Activated T-helper 17 cell treated with anti-CD3 and anti-CD28 coated beads, Interleukin-2, amount 50 U/mL, for 72 hours (primary cell): ENCODE measurements around the gene PCDHB3. TPM values are rescaled to one million over a fixed set of nuclear protein-coding genes. Genes with fewer than 3 reads are reported as not detected.
"Not testable (repeated sequence)": the region's sequence is repeated elsewhere in the genome, so short reads cannot be mapped to it uniquely, and the experiment has no call there.

Experiments
- ATAC-seq: fragments of 150-1000 bp; cut with Tn5 transposase; replicated peaks from 2 replicates; pipeline ENCODE4 v1.10.0; 2021; ENCODE audit warnings: mild to moderate bottlenecking, moderate library complexity
- H3K27ac Mint-ChIP-seq: one replicate; pipeline ENCODE4 v1.8.0; 2022; ENCODE audit warnings: mixed read lengths
- H3K27me3 Mint-ChIP-seq: one replicate; pipeline ENCODE4 v1.8.0; 2022; ENCODE audit warnings: mixed read lengths
- H3K36me3 Mint-ChIP-seq: one replicate; pipeline ENCODE4 v1.8.0; 2022; ENCODE audit warnings: low read depth, mild to moderate bottlenecking, mixed read lengths
- H3K4me1 Mint-ChIP-seq: one replicate; pipeline ENCODE4 v1.8.0; 2022; ENCODE audit warnings: mixed read lengths
- H3K4me3 Mint-ChIP-seq: one replicate; pipeline ENCODE4 v1.8.0; 2022; ENCODE audit warnings: mild to moderate bottlenecking, mixed read lengths
- H3K9me3 Mint-ChIP-seq: one replicate; pipeline ENCODE4 v1.8.0; 2022; ENCODE audit warnings: mixed read lengths
- total RNA-seq, 2 donors: library from RNA; stranded (reverse); gene quantifications; one replicate each; pipeline ENCODE4 v1.2.3, GENCODE V29; 2022

PCDHB3 gene
- total RNA-seq, 2 donors from 2014 or later = 0.08 TPM; not detected in 1

DNA sequence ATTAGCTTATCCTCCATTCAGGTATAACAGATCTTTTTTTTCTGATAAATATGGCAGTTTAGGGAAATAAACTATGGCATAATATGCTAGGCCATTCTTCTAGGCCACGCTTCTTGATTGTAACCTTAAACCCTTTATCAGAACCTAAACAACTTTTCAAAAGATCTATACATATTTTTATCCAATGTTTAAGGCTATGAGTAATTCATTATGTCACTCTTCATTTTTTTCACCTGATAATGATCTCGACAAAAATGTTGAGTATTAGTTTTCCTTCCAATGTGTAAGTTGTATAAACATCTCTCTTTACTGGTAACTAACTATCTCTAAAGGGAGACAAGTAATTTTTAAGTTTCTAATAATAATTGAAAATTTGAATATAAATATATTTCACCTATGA is 19.0 kb downstream of the PCDHB3 start:
- no peaks in the 10 kb centered on the region for H3K36me3 Mint-ChIP-seq
- no peaks in the 10 kb centered on the region for H3K4me1 Mint-ChIP-seq
- H3K9me3 Mint-ChIP-seq = peaks cover 15% of the 10 kb centered on the region
- peaks cover 10% of the 10 kb centered on the region for H3K27me3 Mint-ChIP-seq
- no peak overlapping the region for H3K4me3 Mint-ChIP-seq
- no peak overlapping the region for H3K27ac Mint-ChIP-seq
- ATAC-seq = no peak

DNA sequence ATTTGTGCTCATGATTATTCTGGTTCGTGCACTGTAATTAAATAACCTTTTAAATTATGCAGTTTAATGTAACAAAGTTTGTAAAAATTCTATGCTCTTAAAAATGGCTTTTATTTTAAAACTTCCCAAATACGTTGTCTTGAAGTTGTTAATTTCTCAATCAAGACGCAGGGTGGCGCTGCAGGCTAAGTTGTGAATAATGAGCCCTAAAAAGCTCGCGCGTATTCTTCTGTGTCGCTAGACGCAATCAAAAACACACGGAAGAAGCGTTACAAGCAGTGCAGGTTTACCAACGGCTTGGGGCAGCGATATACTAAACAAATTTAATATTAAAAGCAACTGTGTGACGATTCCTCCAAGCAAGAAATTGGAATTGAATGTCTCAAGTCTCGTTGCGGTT is 21.3 kb downstream of the PCDHB3 start, which contains the start of gene PCDHB4:
Gene PCDHB4 (plus strand): TSS at position 256 of the 400 bp plus-strand sequence. CDS start 181 bp downstream, outside the sequence.
- H3K27me3 Mint-ChIP-seq = peaks cover 8% of the 10 kb centered on the region
- H3K36me3 Mint-ChIP-seq = no peaks in the 10 kb centered on the region
- no peak for ATAC-seq
- no peaks in the 10 kb centered on the region for H3K4me1 Mint-ChIP-seq
- no peak within 1 kb of the TSS for H3K4me3 Mint-ChIP-seq
- peaks cover 4% of the 10 kb centered on the region for H3K9me3 Mint-ChIP-seq
- H3K27ac Mint-ChIP-seq = no peak within 1 kb of the TSS

DNA sequence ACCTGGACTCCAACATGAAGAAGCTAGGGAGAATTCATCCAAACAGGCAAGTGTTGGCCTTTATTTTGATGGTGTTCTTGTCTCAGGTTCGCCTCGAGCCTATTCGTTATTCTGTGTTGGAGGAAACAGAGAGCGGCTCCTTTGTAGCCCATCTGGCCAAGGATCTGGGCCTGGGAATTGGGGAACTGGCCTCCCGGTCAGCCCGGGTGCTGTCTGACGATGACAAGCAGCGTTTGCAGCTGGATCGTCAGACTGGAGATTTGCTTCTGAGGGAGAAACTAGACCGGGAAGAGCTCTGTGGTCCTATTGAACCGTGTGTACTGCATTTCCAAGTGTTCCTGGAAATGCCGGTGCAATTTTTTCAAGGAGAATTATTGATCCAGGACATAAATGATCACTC is 21.7 kb downstream of the PCDHB3 start:
- peaks cover 4% of the 10 kb centered on the region for H3K9me3 Mint-ChIP-seq
- no peak overlapping the region for H3K4me3 Mint-ChIP-seq
- H3K36me3 Mint-ChIP-seq = no peaks in the 10 kb centered on the region
- no peak for ATAC-seq
- no peak overlapping the region for H3K27ac Mint-ChIP-seq
- peaks cover 8% of the 10 kb centered on the region for H3K27me3 Mint-ChIP-seq
- no peaks in the 10 kb centered on the region for H3K4me1 Mint-ChIP-seq

DNA sequence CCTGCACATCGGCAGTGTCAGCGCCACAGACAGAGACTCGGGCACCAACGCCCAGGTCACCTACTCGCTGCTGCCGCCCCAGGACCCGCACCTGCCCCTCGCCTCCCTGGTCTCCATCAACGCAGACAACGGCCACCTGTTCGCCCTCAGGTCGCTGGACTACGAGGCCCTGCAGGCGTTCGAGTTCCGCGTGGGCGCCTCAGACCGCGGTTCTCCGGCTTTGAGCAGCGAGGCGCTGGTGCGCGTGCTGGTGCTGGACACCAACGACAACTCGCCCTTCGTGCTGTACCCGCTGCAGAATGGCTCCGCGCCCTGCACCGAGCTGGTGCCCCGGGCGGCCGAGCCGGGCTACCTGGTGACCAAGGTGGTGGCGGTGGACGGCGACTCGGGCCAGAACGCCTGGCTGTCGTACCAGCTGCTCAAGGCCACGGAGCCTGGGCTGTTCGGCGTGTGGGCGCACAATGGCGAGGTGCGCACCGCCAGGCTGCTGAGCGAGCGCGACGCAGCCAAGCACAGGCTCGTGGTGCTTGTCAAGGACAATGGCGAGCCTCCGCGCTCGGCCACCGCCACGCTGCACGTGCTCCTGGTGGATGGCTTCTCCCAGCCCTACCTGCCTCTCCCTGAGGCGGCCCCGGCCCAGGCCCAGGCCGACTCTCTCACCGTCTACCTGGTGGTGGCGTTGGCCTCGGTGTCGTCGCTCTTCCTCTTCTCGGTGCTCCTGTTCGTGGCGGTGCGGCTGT is 23.3 kb downstream of the PCDHB3 start:
- not testable (repeated sequence) for H3K9me3 Mint-ChIP-seq, ATAC-seq, H3K4me3 Mint-ChIP-seq, H3K4me1 Mint-ChIP-seq, H3K36me3 Mint-ChIP-seq, H3K27ac Mint-ChIP-seq
- peaks cover 13% of the 10 kb centered on the region for H3K27me3 Mint-ChIP-seq

DNA sequence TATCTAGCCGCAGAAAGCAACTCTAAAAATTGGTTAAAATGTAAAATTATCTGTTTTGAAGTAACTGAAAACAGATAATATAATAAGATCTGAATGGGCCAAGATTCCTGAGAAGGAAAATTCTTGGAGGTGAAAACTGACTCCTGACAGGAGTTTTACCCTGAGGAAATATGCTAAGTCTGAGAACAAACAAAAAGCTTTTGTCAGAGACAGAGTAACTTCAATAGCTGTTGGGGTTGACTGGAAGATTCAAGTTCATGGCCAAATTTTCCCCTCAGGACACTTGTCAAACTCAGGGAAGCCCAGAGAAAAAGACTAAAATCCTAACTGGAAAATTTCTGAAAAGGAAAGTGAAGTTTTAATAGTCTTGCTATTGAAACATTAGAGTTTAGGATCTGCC is 27.0 kb downstream of the PCDHB3 start:
- no peaks in the 10 kb centered on the region for H3K36me3 Mint-ChIP-seq
- no peak overlapping the region for H3K27ac Mint-ChIP-seq
- no peak for ATAC-seq
- no peaks in the 10 kb centered on the region for H3K4me1 Mint-ChIP-seq
- peaks cover 2% of the 10 kb centered on the region for H3K9me3 Mint-ChIP-seq
- H3K27me3 Mint-ChIP-seq = peaks cover 9% of the 10 kb centered on the region
- no peak overlapping the region for H3K4me3 Mint-ChIP-seq

DNA sequence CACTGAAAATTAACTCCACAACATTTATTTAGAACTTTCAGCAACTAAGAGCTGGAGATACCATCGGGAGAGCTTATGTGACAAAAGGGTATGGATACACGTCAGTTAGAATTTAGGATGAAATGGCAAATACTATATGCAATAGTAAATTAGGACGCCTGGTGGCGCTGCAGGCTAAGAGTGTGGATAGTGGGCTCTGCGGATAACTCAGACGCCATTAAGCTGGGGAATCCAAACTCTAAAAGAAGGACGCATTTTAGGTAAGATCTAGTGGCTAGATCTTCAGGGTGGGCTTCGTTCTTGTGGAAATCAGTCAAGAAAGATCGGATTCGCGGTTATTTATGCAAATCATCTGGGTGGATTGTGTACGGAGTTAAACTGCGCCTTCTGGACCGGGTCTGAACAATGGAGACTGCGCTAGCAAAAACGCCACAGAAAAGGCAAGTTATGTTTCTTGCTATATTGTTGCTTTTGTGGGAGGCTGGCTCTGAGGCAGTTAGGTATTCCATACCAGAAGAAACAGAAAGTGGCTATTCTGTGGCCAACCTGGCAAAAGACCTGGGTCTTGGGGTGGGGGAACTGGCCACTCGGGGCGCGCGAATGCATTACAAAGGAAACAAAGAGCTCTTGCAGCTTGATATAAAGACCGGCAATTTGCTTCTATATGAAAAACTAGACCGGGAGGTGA is 34.9 kb downstream of the PCDHB3 start, which contains the start of gene PCDHB5:
Gene PCDHB5 (plus strand): TSS at position 177 of the 688 bp plus-strand sequence. CDS start 229 bp downstream, at position 406.
- Mint-ChIP-seq H3K27me3 (peaks cover 5% of the 10 kb centered on the region), H3K36me3 (no peaks in the 10 kb centered on the region), H3K9me3 (peaks cover 19% of the 10 kb centered on the region), H3K4me3 (peak within 1 kb of the TSS; percentile 57), H3K4me1 (no peaks in the 10 kb centered on the region), H3K27ac (no peak within 1 kb of the TSS)
- ATAC-seq = no peak

DNA sequence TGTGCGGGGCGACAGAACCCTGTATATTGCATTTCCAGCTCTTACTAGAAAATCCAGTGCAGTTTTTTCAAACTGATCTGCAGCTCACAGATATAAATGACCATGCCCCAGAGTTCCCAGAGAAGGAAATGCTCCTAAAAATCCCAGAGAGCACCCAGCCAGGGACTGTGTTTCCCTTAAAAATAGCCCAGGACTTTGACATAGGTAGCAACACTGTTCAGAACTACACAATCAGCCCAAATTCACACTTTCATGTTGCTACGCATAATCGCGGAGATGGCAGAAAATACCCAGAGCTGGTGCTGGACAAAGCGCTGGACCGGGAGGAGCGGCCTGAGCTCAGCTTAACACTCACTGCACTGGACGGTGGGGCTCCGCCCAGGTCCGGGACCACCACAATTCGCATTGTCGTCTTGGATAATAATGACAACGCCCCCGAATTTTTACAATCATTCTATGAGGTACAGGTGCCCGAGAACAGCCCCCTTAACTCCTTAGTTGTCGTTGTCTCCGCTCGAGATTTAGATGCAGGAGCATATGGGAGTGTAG is 35.5 kb downstream of the PCDHB3 start:
- Mint-ChIP-seq H3K4me1 (no peaks in the 10 kb centered on the region), H3K27me3 (peaks cover 5% of the 10 kb centered on the region), H3K27ac (no peak overlapping the region), H3K9me3 (peaks cover 19% of the 10 kb centered on the region), H3K36me3 (no peaks in the 10 kb centered on the region), H3K4me3 (peak overlapping the region; percentile 57)
- ATAC-seq = no peak

DNA sequence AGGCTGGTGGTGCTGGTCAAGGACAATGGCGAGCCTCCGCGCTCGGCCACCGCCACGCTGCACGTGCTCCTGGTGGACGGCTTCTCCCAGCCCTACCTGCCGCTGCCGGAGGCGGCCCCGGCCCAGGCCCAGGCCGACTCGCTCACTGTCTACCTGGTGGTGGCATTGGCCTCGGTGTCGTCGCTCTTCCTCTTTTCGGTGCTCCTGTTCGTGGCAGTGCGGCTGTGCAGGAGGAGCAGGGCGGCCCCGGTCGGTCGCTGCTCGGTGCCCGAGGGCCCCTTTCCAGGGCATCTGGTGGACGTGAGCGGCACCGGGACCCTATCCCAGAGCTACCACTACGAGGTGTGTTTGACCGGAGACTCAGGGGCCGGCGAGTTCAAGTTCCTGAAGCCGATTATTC is 37.1 kb downstream of the PCDHB3 start:
- ATAC-seq, H3K4me1 Mint-ChIP-seq, H3K36me3 Mint-ChIP-seq, H3K4me3 Mint-ChIP-seq, H3K27me3 Mint-ChIP-seq, H3K27ac Mint-ChIP-seq: not testable (repeated sequence)
- H3K9me3 Mint-ChIP-seq = peaks cover 16% of the 10 kb centered on the region

DNA sequence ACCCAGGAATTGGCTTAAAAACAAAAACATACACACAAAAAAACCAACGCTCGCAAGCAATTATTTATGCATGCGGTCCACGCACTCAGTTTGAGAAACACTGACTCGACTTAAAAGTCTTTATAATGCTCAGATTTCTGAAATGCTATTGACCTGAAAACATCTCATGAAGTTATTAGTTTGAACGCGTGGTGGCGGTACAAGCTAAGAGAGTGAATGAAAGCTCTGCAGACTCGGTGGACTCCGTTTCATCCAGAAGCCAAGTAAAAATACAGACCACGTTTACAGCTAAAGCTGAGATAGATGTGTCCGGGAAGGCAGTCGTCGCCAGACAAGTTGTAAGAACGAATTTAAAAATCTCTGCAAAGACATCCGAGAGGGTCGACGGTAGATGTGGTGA is 49.5 kb downstream of the PCDHB3 start, which contains the start of gene PCDHB6:
Gene PCDHB6 (plus strand): TSS at position 246 of the 400 bp plus-strand sequence. CDS start 201 bp downstream, outside the sequence.
- H3K4me3 Mint-ChIP-seq = peak within 1 kb of the TSS; percentile 14
- peaks cover 30% of the 10 kb centered on the region for H3K27me3 Mint-ChIP-seq
- H3K36me3 Mint-ChIP-seq = no peaks in the 10 kb centered on the region
- ATAC-seq = no peak
- H3K27ac Mint-ChIP-seq = no peak within 1 kb of the TSS
- H3K9me3 Mint-ChIP-seq = peaks cover 9% of the 10 kb centered on the region
- no peaks in the 10 kb centered on the region for H3K4me1 Mint-ChIP-seq

DNA sequence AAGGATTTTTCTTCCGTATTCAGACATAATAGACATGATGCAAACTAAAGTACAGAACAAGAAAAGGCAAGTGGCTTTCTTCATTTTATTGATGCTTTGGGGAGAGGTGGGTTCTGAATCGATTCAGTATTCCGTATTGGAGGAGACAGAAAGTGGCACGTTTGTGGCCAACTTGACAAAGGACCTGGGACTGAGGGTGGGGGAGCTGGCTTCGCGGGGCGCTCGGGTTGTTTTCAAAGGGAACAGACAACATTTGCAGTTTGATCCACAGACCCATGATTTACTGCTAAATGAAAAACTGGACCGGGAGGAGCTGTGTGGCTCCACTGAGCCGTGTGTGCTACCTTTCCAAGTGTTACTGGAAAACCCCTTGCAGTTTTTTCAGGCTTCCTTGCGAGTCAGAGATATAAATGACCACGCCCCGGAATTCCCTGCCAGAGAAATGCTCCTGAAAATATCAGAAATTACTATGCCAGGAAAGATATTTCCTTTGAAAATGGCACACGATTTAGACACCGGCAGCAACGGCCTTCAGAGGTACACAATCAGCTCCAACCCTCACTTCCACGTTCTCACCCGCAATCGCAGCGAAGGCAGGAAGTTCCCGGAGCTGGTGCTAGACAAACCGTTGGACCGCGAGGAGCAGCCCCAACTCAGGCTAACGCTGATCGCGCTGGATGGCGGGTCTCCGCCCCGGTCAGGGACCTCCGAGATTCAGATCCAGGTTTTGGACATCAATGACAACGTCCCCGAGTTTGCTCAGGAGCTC is 50.1 kb downstream of the PCDHB3 start:
- Mint-ChIP-seq H3K4me3 (peak overlapping the region; percentile 14), H3K36me3 (no peaks in the 10 kb centered on the region), H3K27ac (no peak overlapping the region), H3K4me1 (no peaks in the 10 kb centered on the region), H3K27me3 (peaks cover 27% of the 10 kb centered on the region), H3K9me3 (peaks cover 9% of the 10 kb centered on the region)
- ATAC-seq = no peak

DNA sequence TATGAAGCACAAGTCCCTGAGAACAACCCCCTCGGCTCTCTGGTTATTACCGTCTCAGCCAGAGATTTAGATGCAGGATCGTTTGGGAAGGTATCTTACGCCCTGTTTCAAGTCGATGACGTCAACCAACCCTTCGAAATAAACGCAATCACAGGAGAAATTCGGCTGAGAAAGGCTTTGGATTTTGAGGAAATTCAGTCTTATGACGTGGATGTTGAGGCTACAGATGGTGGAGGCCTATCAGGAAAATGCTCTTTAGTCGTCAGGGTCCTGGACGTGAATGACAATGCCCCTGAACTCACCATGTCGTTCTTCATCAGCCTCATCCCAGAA is 50.7 kb downstream of the PCDHB3 start:
- Mint-ChIP-seq H3K4me3 (no peak overlapping the region), H3K9me3 (peaks cover 9% of the 10 kb centered on the region), H3K27me3 (peaks cover 31% of the 10 kb centered on the region), H3K4me1 (no peaks in the 10 kb centered on the region), H3K27ac (no peak overlapping the region), H3K36me3 (no peaks in the 10 kb centered on the region)
- ATAC-seq = no peak

DNA sequence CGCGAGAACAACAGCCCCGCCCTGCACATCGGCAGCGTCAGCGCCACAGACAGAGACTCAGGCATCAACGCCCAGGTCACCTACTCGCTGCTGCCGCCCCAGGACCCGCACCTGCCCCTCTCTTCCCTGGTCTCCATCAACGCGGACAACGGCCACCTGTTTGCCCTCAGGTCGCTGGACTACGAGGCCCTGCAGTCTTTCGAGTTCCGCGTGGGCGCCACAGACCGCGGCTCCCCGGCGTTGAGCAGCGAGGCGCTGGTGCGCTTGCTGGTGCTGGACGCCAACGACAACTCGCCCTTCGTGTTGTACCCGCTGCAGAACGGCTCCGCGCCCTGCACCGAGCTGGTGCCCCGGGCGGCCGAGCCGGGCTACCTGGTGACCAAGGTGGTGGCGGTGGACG is 51.4 kb downstream of the PCDHB3 start:
- not testable (repeated sequence) for H3K9me3 Mint-ChIP-seq, H3K4me1 Mint-ChIP-seq, H3K36me3 Mint-ChIP-seq, H3K27ac Mint-ChIP-seq, H3K4me3 Mint-ChIP-seq, ATAC-seq
- peaks cover 35% of the 10 kb centered on the region for H3K27me3 Mint-ChIP-seq

DNA sequence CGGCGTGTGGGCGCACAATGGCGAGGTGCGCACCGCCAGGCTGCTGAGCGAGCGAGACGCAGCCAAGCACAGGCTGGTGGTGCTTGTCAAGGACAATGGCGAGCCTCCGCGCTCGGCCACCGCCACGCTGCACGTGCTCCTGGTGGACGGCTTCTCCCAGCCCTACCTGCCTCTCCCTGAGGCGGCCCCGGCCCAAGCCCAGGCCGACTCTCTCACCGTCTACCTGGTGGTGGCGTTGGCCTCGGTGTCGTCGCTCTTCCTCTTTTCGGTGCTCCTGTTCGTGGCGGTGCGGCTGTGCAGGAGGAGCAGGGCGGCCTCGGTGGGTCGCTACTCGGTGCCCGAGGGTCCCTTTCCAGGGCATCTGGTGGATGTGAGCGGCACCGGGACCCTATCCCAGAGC is 51.8 kb downstream of the PCDHB3 start:
- not testable (repeated sequence) for ATAC-seq, H3K36me3 Mint-ChIP-seq, H3K27ac Mint-ChIP-seq, H3K9me3 Mint-ChIP-seq, H3K4me1 Mint-ChIP-seq, H3K4me3 Mint-ChIP-seq
- H3K27me3 Mint-ChIP-seq = peaks cover 38% of the 10 kb centered on the region
